Activated effector memory CD4-positive, alpha-beta T cell treated with Interleukin-2 at 50 U/mL for 16 hours (primary cell): ENCODE measurements around the gene LGALS9B.
"Not testable (repeated sequence)": the region's sequence is repeated elsewhere in the genome, so short reads cannot be mapped to it uniquely, and the experiment has no call there.

Experiments
- DNase-seq: peaks from one replicate; pipeline ENCODE4 v3.0.0-alpha.2; 2020

Gene LGALS9B

GRCh38 chr17:20466553-20466952 lies 786 bp downstream of the LGALS9B start:
- not testable (repeated sequence) for DNase-seq

DNA sequence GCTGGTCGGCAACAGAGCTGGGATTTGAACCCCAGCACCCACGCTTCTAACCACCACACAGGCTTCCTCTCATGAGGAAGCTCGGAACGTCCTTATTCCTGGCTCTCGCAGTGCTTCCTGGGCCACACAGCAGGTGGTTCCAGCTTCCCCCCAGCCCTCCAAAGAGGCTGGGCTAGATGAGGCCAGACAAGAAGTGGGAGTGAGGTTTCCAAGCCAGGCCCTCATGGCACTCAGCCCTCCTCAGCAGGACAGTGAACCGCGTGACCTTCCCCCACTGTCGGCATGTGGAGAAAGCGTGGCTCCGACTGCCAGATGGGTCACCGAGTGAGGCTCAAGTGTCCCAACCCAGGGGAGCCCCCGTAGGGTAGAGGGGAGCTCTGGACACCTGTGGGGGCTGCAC lies 1.8 kb downstream of the LGALS9B start:
- DNase-seq = not testable (repeated sequence)

- DNase-seq = not testable (repeated sequence)
Measured at GRCh38 chr17:20464854-20465414, 2.4 kb downstream of the LGALS9B start.

- DNase-seq = not testable (repeated sequence)
Measured at GRCh38 chr17:20462158-20462557, 5.2 kb downstream of the LGALS9B start.

DNA sequence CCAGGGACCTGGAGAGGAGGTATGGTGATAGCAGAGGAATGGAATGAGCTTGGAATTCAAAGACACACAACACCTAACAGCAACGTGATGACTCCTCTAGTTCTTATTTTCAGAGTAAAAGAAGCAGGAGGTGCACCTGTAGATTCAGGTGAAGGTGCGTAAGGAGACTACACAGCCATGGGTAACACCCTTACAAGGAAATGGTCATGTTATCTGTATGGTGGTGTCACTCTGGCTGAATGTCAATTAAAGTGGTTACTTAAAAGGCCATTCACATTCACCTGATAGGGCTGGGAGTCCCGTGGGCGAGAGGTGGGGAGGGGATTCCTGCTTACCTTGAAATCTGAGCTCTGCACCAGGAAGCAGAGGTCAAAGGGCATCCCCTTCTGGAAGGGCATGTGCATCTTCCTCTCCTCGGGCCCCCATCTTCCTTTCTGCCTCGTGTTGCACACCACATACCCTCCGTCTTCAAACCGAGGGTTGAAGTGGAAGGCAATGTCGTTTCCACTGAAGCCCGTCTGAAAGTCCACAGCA lies 9.4 kb downstream of the LGALS9B start:
- not testable (repeated sequence) for DNase-seq

DNA sequence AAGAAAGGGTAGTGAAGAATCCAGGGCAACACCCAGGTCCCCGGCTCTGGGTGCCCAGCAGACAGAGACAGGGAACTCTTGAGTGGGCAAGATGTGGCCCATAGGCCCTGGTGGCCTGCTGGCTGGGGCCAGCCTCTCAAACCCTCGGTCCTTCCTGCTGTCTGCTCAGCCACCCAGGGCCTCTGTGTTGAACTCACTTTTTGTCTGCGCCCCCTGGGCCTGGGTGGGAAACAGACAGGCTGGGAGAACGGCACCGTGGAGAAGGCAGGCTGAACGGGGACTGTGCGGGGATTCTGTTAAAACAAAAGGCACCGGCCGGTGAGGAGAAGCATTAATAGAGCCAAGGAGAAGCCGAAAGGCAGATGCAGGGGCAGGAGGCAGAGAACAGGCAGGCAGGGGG lies 12.2 kb downstream of the LGALS9B start:
- not testable (repeated sequence) for DNase-seq

DNA sequence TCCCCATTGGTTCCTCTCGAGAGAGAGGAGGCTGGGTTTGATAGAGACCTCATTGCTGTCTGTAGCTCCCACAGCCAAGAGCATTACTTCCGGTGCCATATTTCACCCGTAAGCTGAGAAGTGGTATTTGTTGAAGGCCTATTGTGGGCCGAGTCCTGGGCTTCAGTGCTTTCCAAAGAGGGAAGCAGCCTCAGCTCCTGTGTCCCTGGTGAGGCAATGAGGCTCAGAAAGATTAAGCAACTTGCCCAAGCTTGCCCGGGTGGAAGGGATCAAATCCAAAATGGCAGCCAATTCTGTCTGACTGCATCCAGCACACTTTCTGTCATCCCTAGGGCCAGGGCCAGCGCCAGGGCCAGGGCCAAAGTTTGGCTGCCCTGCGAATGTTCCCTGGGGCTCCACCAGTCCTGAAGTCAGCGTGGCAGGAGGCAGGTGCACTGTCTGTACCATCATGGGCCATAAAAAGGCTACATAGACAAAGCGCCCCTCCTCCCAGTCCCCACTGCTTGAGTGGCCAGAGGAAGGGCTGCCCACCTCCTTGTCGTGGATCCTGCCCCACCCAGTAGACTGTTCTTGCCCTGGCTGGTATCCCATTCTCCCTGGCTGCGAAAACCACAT lies 13.4 kb downstream of the LGALS9B start:
- not testable (repeated sequence) for DNase-seq

DNA sequence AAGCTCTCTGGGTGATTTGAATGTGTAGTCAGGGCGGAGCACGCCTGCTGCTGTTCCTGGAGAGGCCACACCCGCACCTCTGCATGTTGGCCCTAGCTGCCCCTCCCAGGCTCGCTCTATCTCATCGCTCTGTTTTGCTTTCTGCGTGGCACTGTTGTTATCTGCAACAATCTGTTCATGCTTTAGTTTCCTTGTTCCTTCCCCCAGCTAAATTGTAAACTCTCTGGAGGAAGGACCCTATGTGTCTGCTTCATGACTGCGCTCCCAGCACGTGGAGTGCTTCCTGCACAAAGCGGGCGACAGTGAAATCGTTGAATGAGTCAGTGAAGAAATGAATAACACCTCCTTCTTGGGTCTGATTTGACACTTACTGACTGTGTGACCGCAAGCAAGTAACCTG lies 16.5 kb downstream of the LGALS9B start:
- not testable (repeated sequence) for DNase-seq

- not testable (repeated sequence) for DNase-seq
Measured at GRCh38 chr17:20447534-20448321, 19.6 kb downstream of the LGALS9B start.

DNA sequence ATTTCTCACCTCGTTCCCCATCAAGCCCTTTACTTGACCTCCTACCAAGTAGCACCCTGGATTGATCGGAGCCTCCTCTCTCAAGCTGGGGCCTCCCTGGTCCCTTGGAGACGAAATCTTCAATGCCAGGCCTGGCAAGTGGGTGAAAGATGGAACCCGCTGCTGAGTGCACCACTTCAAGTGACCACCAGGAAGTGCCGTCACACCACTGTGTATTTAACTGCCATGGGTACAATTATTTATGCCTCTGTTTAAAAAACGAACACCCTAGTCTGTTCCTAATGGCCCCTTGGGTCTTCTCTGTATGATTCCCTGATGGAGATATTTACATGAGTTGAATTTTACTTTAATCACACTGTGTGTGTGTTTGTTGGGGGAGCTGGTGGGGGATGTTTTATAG lies 20.4 kb downstream of the LGALS9B start:
- DNase-seq = not testable (repeated sequence)

- not testable (repeated sequence) for DNase-seq
Measured at GRCh38 chr17:20444581-20445236, 22.6 kb downstream of the LGALS9B start.

GRCh38 chr17:20444173-20444572 lies 23.2 kb downstream of the LGALS9B start:
- DNase-seq = not testable (repeated sequence)

GRCh38 chr17:20443632-20444031 lies 23.7 kb downstream of the LGALS9B start:
- DNase-seq = not testable (repeated sequence)

DNA sequence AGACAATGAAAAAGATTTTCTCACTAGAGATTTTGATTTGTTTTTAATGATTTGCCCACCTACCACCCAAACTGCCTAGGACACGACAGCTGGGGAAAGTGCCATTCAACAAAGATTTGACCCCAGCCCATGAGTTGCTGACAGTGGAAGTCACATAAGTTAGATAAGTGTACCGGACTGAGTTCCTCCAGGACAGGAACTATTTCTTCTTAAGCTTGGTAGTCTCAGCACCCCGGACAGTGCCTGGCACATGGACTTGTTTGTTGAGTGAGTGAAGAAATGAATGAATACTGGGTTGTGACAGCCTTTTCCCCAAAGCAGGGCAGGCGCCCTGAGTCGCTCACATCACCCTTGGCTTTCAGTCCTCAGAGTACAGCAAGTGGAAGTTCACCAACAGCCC lies 26.7 kb downstream of the LGALS9B start:
- not testable (repeated sequence) for DNase-seq

- not testable (repeated sequence) for DNase-seq
Measured at GRCh38 chr17:20435166-20435565, 32.2 kb downstream of the LGALS9B start.

DNA sequence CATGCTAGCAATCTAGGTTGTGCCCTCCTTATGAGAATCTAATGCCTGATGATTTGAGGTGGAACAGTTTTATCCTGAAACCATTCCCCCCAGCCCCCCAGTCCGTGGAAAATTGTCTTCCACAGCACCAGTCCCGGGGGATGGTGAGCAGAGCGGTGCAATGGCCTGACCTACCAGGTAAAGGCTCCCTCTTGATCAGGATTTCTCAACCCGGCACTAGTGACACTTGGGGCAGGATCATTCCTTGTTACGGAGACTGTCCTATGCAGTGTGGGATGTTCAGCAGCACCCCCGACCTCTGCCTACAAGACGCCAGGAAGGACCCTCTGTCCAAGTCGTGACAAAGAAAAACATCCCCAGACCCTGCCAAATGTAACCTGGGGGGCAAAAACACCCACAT lies 34.0 kb downstream of the LGALS9B start:
- DNase-seq = not testable (repeated sequence)

GRCh38 chr17:20427264-20427663 lies 40.1 kb downstream of the LGALS9B start:
- not testable (repeated sequence) for DNase-seq

- DNase-seq = not testable (repeated sequence)
Measured at GRCh38 chr17:20422826-20423225, 44.5 kb downstream of the LGALS9B start.

GRCh38 chr17:20418838-20419237 lies 48.5 kb downstream of the LGALS9B start:
- DNase-seq = not testable (repeated sequence)

DNA sequence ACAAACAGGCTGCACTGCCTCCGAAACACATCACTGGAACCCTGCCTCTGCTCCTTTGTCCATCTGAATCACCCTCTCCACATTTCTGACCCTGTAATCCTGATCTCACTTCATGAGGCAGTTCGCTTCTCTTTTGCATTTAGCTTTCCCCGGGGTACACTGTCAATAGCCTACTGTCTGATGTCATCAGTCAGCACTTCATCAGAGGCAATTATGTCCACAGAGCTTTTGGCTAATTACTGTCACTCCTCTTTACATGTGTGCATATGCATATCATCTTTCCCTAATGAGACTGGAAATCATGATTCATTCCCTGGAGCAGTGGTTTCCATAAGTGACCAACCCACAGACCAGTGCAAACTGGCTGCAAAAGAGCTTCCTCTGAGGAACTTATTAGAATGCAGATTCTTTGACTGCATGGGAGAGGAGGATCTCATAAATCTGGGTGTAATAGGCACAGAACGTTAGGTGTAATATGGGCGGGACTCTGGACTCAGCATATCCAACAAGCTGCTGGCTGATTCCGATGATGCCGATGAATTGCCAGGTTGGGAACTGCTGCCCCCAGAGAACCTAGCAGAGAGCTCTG lies 49.8 kb downstream of the LGALS9B start:
- DNase-seq = not testable (repeated sequence)

DNA sequence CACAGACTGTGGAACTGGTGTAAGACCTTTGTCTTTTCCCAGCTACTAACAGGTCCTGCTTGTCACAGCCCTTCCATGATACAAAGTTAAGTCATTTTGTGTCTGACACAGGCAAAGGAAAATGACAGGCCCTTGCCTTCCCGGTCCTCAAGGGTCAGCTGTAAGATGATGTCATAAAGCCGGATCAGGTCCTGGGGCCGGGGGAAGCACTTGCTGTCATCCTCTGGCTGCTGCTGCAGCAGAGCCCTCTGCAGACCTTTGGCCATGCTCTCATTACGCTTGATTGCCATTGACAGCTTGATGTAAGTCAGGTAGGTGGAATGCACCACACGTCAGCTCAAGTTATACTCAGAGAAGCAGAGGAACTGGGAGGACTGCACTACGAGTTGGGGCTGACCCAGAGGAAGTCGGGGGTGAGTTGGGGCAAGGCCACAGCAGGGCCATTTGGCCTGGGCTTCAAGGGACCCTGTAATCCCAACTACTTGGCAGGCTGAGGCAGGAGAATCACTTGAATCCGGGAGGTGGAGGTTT lies 50.9 kb downstream of the LGALS9B start:
- not testable (repeated sequence) for DNase-seq

DNA sequence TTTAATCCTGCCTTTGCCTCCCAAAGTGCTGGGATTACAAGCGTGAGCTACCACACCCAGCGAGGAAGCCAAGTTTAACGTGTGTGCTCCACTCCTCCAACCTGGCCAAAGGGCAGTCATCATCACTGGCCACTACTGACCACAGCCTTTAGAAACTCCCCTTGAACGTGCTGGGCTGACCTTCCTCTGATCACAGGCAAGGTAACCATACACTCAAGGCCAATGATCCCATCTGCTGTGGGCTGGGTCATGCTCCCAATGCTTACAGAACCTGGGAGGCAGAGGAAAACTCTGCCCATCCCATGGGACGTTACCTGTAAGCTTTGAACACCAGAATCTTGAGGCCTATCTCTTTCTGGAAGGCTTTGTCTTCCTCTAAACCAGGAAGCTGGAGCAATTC lies 51.9 kb downstream of the LGALS9B start:
- not testable (repeated sequence) for DNase-seq
